ENCODE results near the gene AHI1. TPM values are rescaled to one million over a fixed set of nuclear protein-coding genes. Genes with fewer than 3 reads are reported as not detected.
"Not testable (repeated sequence)": the region's sequence is repeated elsewhere in the genome, so short reads cannot be mapped to it uniquely, and the experiment has no call there.

Gene AHI1
- total RNA-seq, 1 donor from 2014 or later = 9.3 TPM

DNA sequence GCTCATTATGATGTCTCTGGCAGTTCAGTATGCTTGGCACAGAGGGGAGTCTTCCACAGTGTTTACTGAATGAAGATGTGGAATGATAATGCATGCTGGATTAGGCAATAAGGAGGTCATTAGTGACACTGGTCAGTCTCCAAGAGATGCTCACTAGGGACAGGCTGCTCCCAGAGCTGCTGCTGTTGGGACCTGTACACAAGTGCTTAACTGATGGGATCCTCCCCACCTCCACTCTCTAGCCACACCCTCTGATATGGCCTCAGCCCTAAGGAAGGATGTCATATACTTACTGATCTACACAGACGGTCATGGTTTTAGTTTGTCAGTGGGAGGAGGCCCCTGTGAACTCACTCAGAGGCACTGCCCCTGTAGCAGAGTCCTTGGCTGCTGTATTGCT, 243.1 kb downstream of the AHI1 start:
- H3K27ac ChIP-seq (replicated peaks) = no peak overlapping the region
- peaks cover 31% of the 10 kb centered on the region for H3K27me3 ChIP-seq (ENCODE audit: low read depth)
- intact Hi-C loops (cut with micrococcal nuclease) = no loop called here
- no peaks in the 10 kb centered on the region for H3K36me3 ChIP-seq
- no peak overlapping the region for H3K4me3 ChIP-seq
- no peaks in the 10 kb centered on the region for H3K9me3 ChIP-seq (replicated peaks)
- DNase-seq = no peak
- TF ChIP-seq, protein P1, sequence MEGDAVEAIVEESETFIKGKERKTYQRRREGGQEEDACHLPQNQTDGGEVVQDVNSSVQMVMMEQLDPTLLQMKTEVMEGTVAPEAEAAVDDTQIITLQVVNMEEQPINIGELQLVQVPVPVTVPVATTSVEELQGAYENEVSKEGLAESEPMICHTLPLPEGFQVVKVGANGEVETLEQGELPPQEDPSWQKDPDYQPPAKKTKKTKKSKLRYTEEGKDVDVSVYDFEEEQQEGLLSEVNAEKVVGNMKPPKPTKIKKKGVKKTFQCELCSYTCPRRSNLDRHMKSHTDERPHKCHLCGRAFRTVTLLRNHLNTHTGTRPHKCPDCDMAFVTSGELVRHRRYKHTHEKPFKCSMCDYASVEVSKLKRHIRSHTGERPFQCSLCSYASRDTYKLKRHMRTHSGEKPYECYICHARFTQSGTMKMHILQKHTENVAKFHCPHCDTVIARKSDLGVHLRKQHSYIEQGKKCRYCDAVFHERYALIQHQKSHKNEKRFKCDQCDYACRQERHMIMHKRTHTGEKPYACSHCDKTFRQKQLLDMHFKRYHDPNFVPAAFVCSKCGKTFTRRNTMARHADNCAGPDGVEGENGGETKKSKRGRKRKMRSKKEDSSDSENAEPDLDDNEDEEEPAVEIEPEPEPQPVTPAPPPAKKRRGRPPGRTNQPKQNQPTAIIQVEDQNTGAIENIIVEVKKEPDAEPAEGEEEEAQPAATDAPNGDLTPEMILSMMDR (IDR thresholded peaks at IDR 0.05; ENCODE audit: borderline replicate concordance) = no peak
- no peaks in the 10 kb centered on the region for H3K4me1 ChIP-seq

DNA sequence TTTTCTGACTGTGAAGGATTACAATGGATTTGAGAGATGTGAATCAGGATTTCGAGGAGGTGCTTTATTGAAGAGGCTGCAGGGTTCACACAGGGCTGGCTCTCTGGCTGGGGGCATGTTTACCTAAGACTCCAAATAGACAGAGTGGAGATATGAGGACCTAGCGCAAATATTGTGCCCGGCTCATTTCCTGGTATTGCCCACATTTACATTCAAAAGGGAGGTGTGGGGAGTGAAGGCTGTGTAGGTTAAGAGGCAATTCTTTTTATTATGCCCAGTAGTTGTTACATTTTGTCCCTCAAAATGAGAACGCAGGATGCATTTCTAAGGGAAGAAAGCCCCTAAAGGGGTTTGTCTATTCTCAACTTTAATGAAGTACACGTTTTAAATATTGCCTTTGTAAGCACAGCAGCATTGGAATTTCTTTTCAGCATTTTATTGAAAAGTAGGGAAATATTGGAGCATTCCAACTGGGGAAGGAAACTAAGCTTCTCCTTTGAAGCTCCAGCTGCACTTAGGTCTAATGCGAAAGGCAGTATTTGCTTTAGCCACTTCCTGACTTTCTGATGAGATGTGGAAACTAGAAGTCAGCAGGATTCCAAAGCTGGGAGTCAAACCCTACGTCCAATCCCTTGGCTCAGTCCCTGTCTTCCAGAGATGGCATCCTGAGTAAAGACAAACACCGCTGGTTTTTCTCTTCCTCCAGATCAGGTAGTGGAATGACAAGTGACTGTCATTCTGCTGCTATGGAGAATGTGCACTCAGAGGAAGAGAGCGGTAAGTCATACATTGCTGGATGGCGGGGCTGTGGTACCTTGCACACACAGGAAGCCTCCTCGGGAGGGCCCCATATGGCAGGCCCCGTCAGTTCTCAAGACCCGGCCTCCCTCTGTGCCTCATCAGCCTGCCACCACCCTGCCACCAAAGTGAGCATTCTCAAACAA, 245.8 kb downstream of the AHI1 start:
- no peak for DNase-seq
- TF ChIP-seq, protein P1 (IDR thresholded peaks at IDR 0.05; ENCODE audit: borderline replicate concordance) = no peak
- intact Hi-C loops (cut with micrococcal nuclease) = no loop called here

DNA sequence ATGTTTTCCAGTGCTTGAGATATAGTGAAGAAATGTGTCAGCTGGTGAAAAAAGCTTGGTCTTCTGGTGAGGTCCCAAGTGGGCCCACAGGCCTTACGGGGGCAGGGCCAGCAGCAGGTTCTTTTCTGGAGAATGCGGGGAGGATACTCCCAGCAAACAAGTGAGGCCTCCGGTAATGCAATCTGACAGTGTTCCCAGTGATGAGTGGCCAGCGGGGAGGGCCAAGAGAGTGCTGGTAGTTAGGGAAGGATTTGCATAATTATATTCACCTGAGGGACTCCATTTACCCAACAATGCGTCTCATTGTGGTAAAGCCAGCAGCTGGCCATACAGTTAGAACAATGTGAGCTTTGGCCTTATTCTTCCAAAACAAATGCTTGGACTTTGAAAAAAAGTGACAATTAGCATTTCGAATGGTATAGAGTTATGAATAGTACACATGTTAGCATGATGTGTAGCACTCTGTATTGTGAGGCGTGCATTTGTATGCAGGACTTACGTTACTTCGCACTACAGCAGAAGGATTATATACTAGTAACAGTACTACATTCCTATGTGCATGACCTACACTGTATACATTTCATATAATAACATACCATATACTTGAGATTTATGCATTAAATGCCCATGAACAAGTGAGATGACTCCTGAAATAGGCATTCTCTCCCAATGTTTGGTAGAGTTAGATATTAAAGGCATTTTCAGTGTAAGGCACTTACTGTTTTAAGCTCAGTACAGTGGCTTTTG, 246.6 kb downstream of the AHI1 start:
- TF ChIP-seq, protein P1 (IDR thresholded peaks at IDR 0.05; ENCODE audit: borderline replicate concordance) = no peak
- Histone ChIP-seq H3K27me3 (ENCODE audit: low read depth) (peaks cover 23% of the 10 kb centered on the region), H3K4me1 (no peaks in the 10 kb centered on the region), H3K27ac (replicated peaks) (no peak overlapping the region), H3K36me3 (no peaks in the 10 kb centered on the region), H3K4me3 (no peak overlapping the region), H3K9me3 (replicated peaks) (no peaks in the 10 kb centered on the region)
- intact Hi-C loops (cut with micrococcal nuclease) = no loop called here
- DNase-seq = no peak

More for the DNA sequence above, 245.8 kb downstream of the AHI1 start:
- H3K4me1 ChIP-seq = no peaks in the 10 kb centered on the region
- H3K9me3 ChIP-seq (replicated peaks) = no peaks in the 10 kb centered on the region
- H3K36me3 ChIP-seq = no peaks in the 10 kb centered on the region
- no peak overlapping the region for H3K27ac ChIP-seq (replicated peaks)
- peaks cover 28% of the 10 kb centered on the region for H3K27me3 ChIP-seq (ENCODE audit: low read depth)
- no peak overlapping the region for H3K4me3 ChIP-seq

DNA sequence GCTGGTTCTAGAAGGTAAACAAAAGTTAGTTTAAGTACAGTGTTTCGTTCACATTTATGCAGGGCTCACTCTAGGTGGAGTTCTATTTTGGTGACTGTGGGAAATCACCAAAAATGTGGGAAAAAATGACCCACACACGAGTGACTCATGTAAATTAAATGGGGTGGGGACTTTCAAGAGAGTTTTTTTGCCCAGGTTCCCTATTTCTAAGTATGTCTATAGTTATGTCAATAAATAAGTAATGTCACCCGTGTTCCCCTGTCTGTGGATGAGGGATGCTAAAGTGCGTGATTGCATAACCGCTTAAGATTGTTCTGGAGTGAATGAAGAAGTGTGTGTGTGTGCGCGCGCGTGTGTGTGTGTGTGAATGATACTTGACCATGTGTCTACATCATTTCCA, 247.3 kb downstream of the AHI1 start:
- no peaks in the 10 kb centered on the region for H3K36me3 ChIP-seq
- H3K27ac ChIP-seq (replicated peaks) = no peak overlapping the region
- TF ChIP-seq, protein P1 (IDR thresholded peaks at IDR 0.05; ENCODE audit: borderline replicate concordance) = no peak
- H3K27me3 ChIP-seq (ENCODE audit: low read depth) = peaks cover 17% of the 10 kb centered on the region
- intact Hi-C loops (cut with micrococcal nuclease) = no loop called here
- H3K9me3 ChIP-seq (replicated peaks) = no peaks in the 10 kb centered on the region
- no peak for DNase-seq
- no peak overlapping the region for H3K4me3 ChIP-seq
- H3K4me1 ChIP-seq = no peaks in the 10 kb centered on the region

DNA sequence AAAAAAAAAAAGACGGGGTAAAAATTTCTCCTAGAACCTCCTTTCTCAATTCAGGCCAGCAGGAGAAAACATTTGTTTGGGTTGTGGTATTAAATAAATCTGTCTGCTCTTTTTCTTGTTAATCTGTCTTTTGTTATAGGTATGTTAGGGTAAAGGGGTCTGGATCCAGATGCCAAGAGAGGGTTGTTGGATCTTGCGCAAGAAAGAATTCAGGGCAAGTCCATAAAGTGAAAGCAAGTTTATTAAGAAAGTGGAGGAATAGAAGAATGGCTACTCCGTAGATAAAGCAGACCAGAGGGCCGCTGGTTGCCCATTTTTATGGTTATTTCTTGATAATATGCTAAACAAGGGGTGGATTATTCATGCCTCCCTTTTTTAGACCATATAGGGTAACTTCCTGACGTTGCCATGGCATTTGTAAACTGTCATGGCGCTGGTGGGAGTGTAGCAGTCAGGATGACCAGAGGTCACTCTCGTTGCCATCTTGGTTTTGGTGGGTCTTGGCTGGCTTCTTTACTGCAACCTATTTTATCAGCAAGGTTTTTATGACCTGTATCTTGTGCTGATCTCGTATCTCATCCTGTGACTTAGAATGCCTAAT, 251.0 kb downstream of the AHI1 start:
- DNase-seq; H3K9me3 ChIP-seq (replicated peaks); H3K4me3 ChIP-seq; H3K4me1 ChIP-seq; H3K36me3 ChIP-seq; H3K27me3 ChIP-seq (ENCODE audit: low read depth); H3K27ac ChIP-seq (replicated peaks); intact Hi-C loops (cut with micrococcal nuclease): not testable (repeated sequence)

Measured in left ventricle myocardium inferior (tissue), 1 donor.